Transverse colon (tissue), 4 donors: ENCODE results near the gene TRAPPC10. TPM values are rescaled to one million over a fixed set of nuclear protein-coding genes. Genes with fewer than 3 reads are reported as not detected.

Source experiments
- DNase-seq: peaks from one replicate; pipeline ENCODE4 v3.0.0-alpha.2; 2019
- H3K27ac ChIP-seq, 4 donors: fragments of 200-600 bp; sonication (generic); 2 replicates each; pipeline ENCODE4 v1.5.1; 2016 to 2018; ENCODE audit warnings: inconsistent platforms in 4 of 4
- H3K27me3 ChIP-seq: fragments of 200-600 bp; sonication (generic); 2 replicates; pipeline ENCODE4 v1.5.1; 2017; ENCODE audit warnings: inconsistent platforms
- H3K36me3 ChIP-seq, 4 donors: fragments of 200-600 bp; sonication (generic); 2 replicates each; pipeline ENCODE4 v1.5.1; 2017 to 2019; ENCODE audit warnings: inconsistent platforms in 4 of 4
- H3K4me1 ChIP-seq, 4 donors: fragments of 200-600 bp; sonication (generic); 2 replicates each; pipeline ENCODE4 v1.5.1; 2017 to 2020; ENCODE audit warnings: inconsistent platforms in 4 of 4
- H3K4me3 ChIP-seq, 4 donors: fragments of 200-600 bp; sonication (generic); 1 replicate in 1 of 4; 2 replicates in 3 of 4; pipeline versions ENCODE4 v1.5.1 to v1.6.1; 2017 to 2019; ENCODE audit warnings: inconsistent platforms in 4 of 4
- H3K9me3 ChIP-seq, 2 donors: fragments of 200-600 bp; sonication (generic); 2 replicates each; pipeline ENCODE4 v1.5.1; 2017 to 2019; ENCODE audit warnings: inconsistent platforms in 2 of 2
- EP300 ChIP-seq: sonication (generic); formaldehyde crosslinking; IDR thresholded peaks from one replicate; pipeline ENCODE4 v1.6.1; 2017; ENCODE audit warnings: antibody characterized with exemption, low read depth
- POLR2A ChIP-seq: fragments of 450-650 bp; IDR thresholded peaks from one replicate; pipeline ENCODE4 v1.6.1; 2016; ENCODE audit warnings: antibody characterized with exemption, mild to moderate bottlenecking, moderate library complexity
- POLR2AphosphoS5 ChIP-seq, 3 donors: sonication (generic); formaldehyde crosslinking; IDR thresholded peaks; one replicate each; pipeline ENCODE4 v1.6.1; 2016; ENCODE audit warnings: antibody characterized with exemption in 3 of 3
- WGBS, 2 donors: methylation state at CpG; one replicate each; pipeline ENCODE4 v1.1.5; 2018; ENCODE audit warnings: low coverage in 1 of 2; 5-methylcytosine and 5-hydroxymethylcytosine counted together
- in situ Hi-C, 4 donors: fragments of 200-750 bp; cut with MboI; loops; one replicate each; pipeline versions ENCODE4 v1.15.0 to v1.15.1; 2017; ENCODE audit warnings: low sequenced_read_pairs in 3 of 4, low pct_ligation_motif_present in 1 of 4, low pct_unique_long_range_greater_than_20kb in 1 of 4
- intact Hi-C: fragments of 100-400 bp; cut with DNase I; formaldehyde crosslinking; loops from one replicate; pipeline ENCODE4 v1.15.1; 2023; ENCODE audit warnings: low total_unique reads
- total RNA-seq, 4 donors: library from RNA; depleted of rRNA; stranded (reverse); fragments of >200 nt; gene quantifications; one replicate each; pipeline ENCODE4 v1.1.0, GENCODE V29; 2016
- TF ChIP-seq, protein P1 (sequence below), 5 experiments: fragments of 200-600 bp in 3 of 5; fragments of 450-650 bp in 2 of 5; sonication (generic) in 3 of 5; IDR thresholded peaks; 1 replicate in 2 of 5; 2 replicates in 3 of 5; pipeline ENCODE4 v1.5.1; 2016 to 2017; ENCODE audit warnings: antibody characterized with exemption in 5 of 5, inconsistent platforms in 3 of 5, mild to moderate bottlenecking in 2 of 5, moderate library complexity in 1 of 5

TRAPPC10 gene
- total RNA-seq, 4 donors from 2014 or later: 71.0 to 81.5 (median 79.8) TPM

DNA sequence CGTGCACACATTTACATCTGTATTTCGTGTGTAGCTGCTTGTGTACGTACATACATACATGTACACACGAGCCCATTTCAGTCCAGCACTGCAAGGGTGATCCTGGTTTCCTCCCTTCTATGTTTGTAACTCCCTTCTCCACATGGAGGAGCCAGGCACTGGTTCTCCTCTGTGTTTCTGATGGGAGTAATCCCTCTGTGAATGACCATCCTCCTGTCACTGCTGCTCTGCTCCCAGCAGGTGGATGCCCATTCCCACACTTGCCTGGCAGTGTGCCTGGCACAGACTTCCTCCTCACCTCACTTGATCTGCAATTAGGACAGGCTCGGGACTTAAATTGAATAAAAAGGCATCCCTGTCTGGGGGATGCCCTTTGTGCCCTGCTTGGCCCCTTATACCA lies 37.1 kb downstream of the TRAPPC10 start:
- WGBS, 2 donors: 85 to 100% methylated on average over 3 to 5 of the region's 5 CpGs
- Histone ChIP-seq H3K4me3 (no peak overlapping the region), H3K27me3 (no peaks in the 10 kb centered on the region), H3K4me1 (peaks cover 14 to 23% (median 17%) of the 10 kb centered on the region in 4 donors), H3K9me3 (no peaks in the 10 kb centered on the region), H3K27ac (no peak overlapping the region), H3K36me3 (peaks cover 0 to 4% (median 0%) of the 10 kb centered on the region in 4 donors)
- in situ Hi-C loops (loop anchor here in 1 of 4 donors (25.0 kb wide), 1 partner anchor 213 kb away; the partner anchor contains the start of gene DNMT3L), intact Hi-C loops (no loop called here)
- TF ChIP-seq POLR2AphosphoS5 (IDR thresholded peaks at IDR 0.05): no peak
- no peak for TF ChIP-seq POLR2A
- TF ChIP-seq, protein P1, sequence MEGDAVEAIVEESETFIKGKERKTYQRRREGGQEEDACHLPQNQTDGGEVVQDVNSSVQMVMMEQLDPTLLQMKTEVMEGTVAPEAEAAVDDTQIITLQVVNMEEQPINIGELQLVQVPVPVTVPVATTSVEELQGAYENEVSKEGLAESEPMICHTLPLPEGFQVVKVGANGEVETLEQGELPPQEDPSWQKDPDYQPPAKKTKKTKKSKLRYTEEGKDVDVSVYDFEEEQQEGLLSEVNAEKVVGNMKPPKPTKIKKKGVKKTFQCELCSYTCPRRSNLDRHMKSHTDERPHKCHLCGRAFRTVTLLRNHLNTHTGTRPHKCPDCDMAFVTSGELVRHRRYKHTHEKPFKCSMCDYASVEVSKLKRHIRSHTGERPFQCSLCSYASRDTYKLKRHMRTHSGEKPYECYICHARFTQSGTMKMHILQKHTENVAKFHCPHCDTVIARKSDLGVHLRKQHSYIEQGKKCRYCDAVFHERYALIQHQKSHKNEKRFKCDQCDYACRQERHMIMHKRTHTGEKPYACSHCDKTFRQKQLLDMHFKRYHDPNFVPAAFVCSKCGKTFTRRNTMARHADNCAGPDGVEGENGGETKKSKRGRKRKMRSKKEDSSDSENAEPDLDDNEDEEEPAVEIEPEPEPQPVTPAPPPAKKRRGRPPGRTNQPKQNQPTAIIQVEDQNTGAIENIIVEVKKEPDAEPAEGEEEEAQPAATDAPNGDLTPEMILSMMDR (IDR thresholded peaks at IDR 0.05): no peak
- TF ChIP-seq EP300: no peak
- DNase-seq: no peak

DNA sequence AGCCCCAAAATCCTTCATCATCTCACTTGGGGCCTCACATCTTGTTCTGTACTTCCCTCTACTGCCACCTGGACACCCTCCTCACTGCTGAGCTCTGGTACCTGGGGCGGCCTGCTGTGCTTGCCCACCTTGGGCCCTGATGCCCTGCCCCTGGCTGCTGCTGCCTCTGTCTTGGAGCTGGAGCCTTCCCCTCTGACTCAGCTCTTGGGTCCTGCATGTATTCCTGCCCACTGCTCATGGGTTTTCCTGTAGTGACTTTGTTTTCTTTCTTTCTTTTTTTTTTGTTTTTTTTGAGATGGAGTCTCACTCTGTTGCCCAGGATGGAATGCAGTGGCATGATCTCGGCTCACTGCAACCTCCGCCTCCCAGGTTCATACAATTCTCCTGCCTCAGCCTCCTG lies 37.5 kb downstream of the TRAPPC10 start:
- WGBS, 2 donors: 93 to 96% methylated on average over 2 to 3 of the region's 3 CpGs

GRCh38 chr21:44050276-44050675 lies 38.2 kb downstream of the TRAPPC10 start:
- peak overlapping the region in 1 of 4 donors; percentile 12 for H3K27ac ChIP-seq
- no peak overlapping the region for H3K4me3 ChIP-seq
- in situ Hi-C loops: no loop called here
- TF ChIP-seq POLR2A: no peak
- no peak for TF ChIP-seq EP300
- TF ChIP-seq, protein P1 (IDR thresholded peaks at IDR 0.05): no peak
- no peak for TF ChIP-seq POLR2AphosphoS5 (IDR thresholded peaks at IDR 0.05)
- 79 to 80% methylated on average over 2 to 5 of the region's 5 CpGs for WGBS, 2 donors
- no peak for DNase-seq
- peaks cover 0 to 4% (median under 1%) of the 10 kb centered on the region in 4 donors for H3K36me3 ChIP-seq
- intact Hi-C loops: no loop called here
- H3K9me3 ChIP-seq: no peaks in the 10 kb centered on the region
- H3K4me1 ChIP-seq: peaks cover 14 to 23% (median 17%) of the 10 kb centered on the region in 4 donors
- no peaks in the 10 kb centered on the region for H3K27me3 ChIP-seq

More for the DNA sequence above, 37.5 kb downstream of the TRAPPC10 start:
- Histone ChIP-seq H3K4me3 (no peak overlapping the region), H3K9me3 (no peaks in the 10 kb centered on the region), H3K4me1 (peaks cover 14 to 23% (median 17%) of the 10 kb centered on the region in 4 donors), H3K36me3 (peaks cover 0 to 4% (median 0%) of the 10 kb centered on the region in 4 donors), H3K27me3 (no peaks in the 10 kb centered on the region), H3K27ac (no peak overlapping the region)
- in situ Hi-C loops: loop anchor here in 1 of 4 donors (25.0 kb wide), 1 partner anchor 213 kb away; the partner anchor contains the start of gene DNMT3L
- no peak for DNase-seq
- TF ChIP-seq EP300 (no peak), POLR2A (no peak), POLR2AphosphoS5 (IDR thresholded peaks at IDR 0.05) (no peak)
- TF ChIP-seq, protein P1 (IDR thresholded peaks at IDR 0.05): no peak
- intact Hi-C loops: no loop called here

DNA sequence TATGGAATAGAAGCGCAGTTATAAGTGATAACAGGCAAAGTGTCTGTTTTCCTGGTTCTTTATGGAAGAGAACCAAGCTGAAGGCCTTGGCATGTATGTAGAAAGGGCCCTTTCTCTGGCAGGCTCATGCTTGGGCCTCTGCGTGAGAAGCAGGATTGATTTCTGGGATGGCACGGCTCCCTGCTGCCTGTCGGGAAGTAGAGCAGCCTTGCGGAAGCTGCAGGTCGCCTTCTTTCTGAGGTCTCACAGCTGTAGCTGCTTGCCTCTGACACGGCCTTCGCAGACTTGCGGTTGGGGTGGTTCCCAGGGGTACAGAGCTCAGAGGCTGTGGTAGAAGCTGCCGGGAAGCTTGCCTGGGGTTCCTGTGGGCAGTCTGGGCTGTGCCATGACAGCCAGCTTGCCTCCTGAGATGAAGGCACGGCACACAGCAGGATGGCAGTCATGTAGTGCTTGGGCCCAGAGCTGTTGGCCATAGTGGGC lies 39.4 kb downstream of the TRAPPC10 start:
- no peak for DNase-seq
- H3K9me3 ChIP-seq: no peaks in the 10 kb centered on the region
- in situ Hi-C loops (no loop called here), intact Hi-C loops (no loop called here)
- no peaks in the 10 kb centered on the region for H3K27me3 ChIP-seq
- peaks cover 14 to 23% (median 17%) of the 10 kb centered on the region in 4 donors for H3K4me1 ChIP-seq
- TF ChIP-seq EP300 (no peak), POLR2AphosphoS5 (IDR thresholded peaks at IDR 0.05) (no peak), POLR2A (no peak)
- TF ChIP-seq, protein P1 (IDR thresholded peaks at IDR 0.05): no peak
- WGBS, 2 donors: 63% methylated on average over 11 of the region's 11 CpGs; no CpG with 5 or more reads in 1 of the 2 donors
- peaks cover 0 to 14% (median 4%) of the 10 kb centered on the region in 4 donors for H3K36me3 ChIP-seq
- no peak overlapping the region for H3K4me3 ChIP-seq
- H3K27ac ChIP-seq: peak overlapping the region; percentile 72 to 80 (median 74)
